Psoas muscle (tissue), 8 donors: ENCODE results near the gene TPM3. TPM values are rescaled to one million over a fixed set of nuclear protein-coding genes. Genes with fewer than 3 reads are reported as not detected.
"Not testable (repeated sequence)": the region's sequence is repeated elsewhere in the genome, so short reads cannot be mapped to it uniquely, and the experiment has no call there.

Source experiments
- ATAC-seq, 4 donors: fragments of 200-7000 bp; cut with Tn5 transposase; one replicate each; pipeline ENCODE4 v1.9.1; 2020; ENCODE audit warnings: moderate library complexity in 3 of 4, mild to moderate bottlenecking in 2 of 4
- DNase-seq, 2 donors: peaks; one replicate each; pipeline ENCODE4 v3.0.0-alpha.2; 2020
- H3K27ac ChIP-seq: fragments of 200-600 bp; one replicate; pipeline ENCODE4 v1.8.0; 2022
- H3K27me3 ChIP-seq, 3 donors: fragments of 200-600 bp in 1 of 3; one replicate each; pipeline versions ENCODE4 v1.6.1 to v1.8.0; 2013 to 2022; ENCODE audit warnings: low read length in 2 of 3, mild to moderate bottlenecking in 2 of 3, moderate library complexity in 1 of 3; ENCODE audit not compliant: insufficient read depth in 3 of 3
- H3K36me3 ChIP-seq, 2 donors: fragments of 200-600 bp in 1 of 2; one replicate each; pipeline versions ENCODE4 v1.6.1 to v1.8.0; 2013 to 2022; ENCODE audit warnings: low read depth in 1 of 2, mild to moderate bottlenecking in 1 of 2, moderate library complexity in 1 of 2; ENCODE audit not compliant: insufficient read depth in 1 of 2
- H3K4me1 ChIP-seq: fragments of 200-600 bp; one replicate; pipeline ENCODE4 v1.8.0; 2022
- H3K4me3 ChIP-seq: fragments of 200-600 bp; one replicate; pipeline ENCODE4 v1.8.0; 2022; ENCODE audit warnings: mild to moderate bottlenecking
- H3K9me3 ChIP-seq: fragments of 200-600 bp; one replicate; pipeline ENCODE4 v1.8.0; 2022
- CTCF ChIP-seq: fragments of 200-600 bp; IDR thresholded peaks from one replicate; pipeline ENCODE4 v1.8.0; 2022; ENCODE audit warnings: antibody characterized with exemption
- WGBS, 3 donors: extraction: QIAGEN DNeasy Blood & Tissue Kit; methylation state at CpG; one replicate each; pipeline versions ENCODE4 v1.1.6 to v1.1.7; 2013; 5-methylcytosine and 5-hydroxymethylcytosine counted together
- intact Hi-C, 2 donors: fragments of 100-400 bp; cut with DNase I; formaldehyde crosslinking; loops; one replicate each; pipeline versions ENCODE4 v1.11.0 to v1.14.2; 2022
- polyA plus RNA-seq, 3 donors: library from polyadenylated mRNA; stranded (reverse); fragments of 200-250 nt; gene quantifications; one replicate each; pipeline ENCODE4 v1.2.3, GENCODE V29; 2013
- total RNA-seq, 4 donors: library from RNA; stranded (reverse); fragmentation: NEBNext Ultra II Directional in 2 of 4; extraction: Animal tissue kit (Norgen Biotek cat#: 25700) in 2 of 4; gene quantifications; one replicate each; pipeline versions ENCODE4 v1.2.1 to v1.2.4, GENCODE V29; 2021 to 2023
- donor health status: healthy with polysubstance abuse.
- donor health status: DM: no; HTN: no; CAD: no; lungs with moderate emphysema.
- donor health status: Bipolar disorder and iron deficiency.
- donor health status: healthy.
- donor health status: DM: yes; HTN: yes; CAD: no.
- donor health status: DM: no; HTN: no; CAD: no.
- donor health status: DM: no; HTN: no; CAD: no.
- donor health status: DM: yes; HTN: yes; CAD: no.

Gene TPM3
- total and polyA plus RNA-seq, 7 donors: 1,778 to 3,898 (median 2,728) TPM

- no peak overlapping the region for H3K27ac ChIP-seq
- H3K36me3 ChIP-seq: peaks cover 15 to 83% of the 10 kb centered on the region in 2 donors
- H3K4me3 ChIP-seq: no peak overlapping the region
- no peak for TF ChIP-seq CTCF
- no peaks in the 10 kb centered on the region for H3K9me3 ChIP-seq
- H3K27me3 ChIP-seq: no peaks in the 10 kb centered on the region
- intact Hi-C loops: no loop called here
- peaks cover 7% of the 10 kb centered on the region for H3K4me1 ChIP-seq
- WGBS, 3 donors: 82 to 92% (median 85%) methylated on average over 10 of the region's 10 CpGs
- no peak for DNase-seq
- no peak for ATAC-seq
Observed at GRCh38 chr1:154212083-154212482, 20.2 kb upstream of the TPM3 start.

GRCh38 chr1:154208677-154209388 lies 16.9 kb upstream of the TPM3 start:
- Histone ChIP-seq H3K27me3 (no peaks in the 10 kb centered on the region), H3K9me3 (no peaks in the 10 kb centered on the region), H3K4me3 (no peak overlapping the region), H3K27ac (peak overlapping the region; percentile 50), H3K36me3 (peaks cover 20 to 89% of the 10 kb centered on the region in 2 donors), H3K4me1 (peaks cover 7% of the 10 kb centered on the region)
- 26 to 53% (median 37%) methylated on average over 5 of the region's 5 CpGs for WGBS, 3 donors
- TF ChIP-seq CTCF: no peak
- ATAC-seq (peak; percentile 51 to 69 (median 55)), DNase-seq (no peak)
- intact Hi-C loops: loop anchor here in 1 of 2 donors (10.0 kb wide), 1 partner anchor 56 kb away; no protein-coding TSS in a partner anchor

- WGBS, 3 donors: 75 to 84% (median 78%) methylated on average over 9 of the region's 9 CpGs
- intact Hi-C loops: loop anchor here in 1 of 2 donors (10.0 kb wide), 1 partner anchor 58 kb away; no protein-coding TSS in a partner anchor
- H3K27ac ChIP-seq: no peak overlapping the region
- no peak overlapping the region for H3K4me3 ChIP-seq
- H3K36me3 ChIP-seq: peaks cover 17 to 73% of the 10 kb centered on the region in 2 donors
- no peaks in the 10 kb centered on the region for H3K27me3 ChIP-seq
- H3K4me1 ChIP-seq: peaks cover 7% of the 10 kb centered on the region
- TF ChIP-seq CTCF: no peak
- H3K9me3 ChIP-seq: no peaks in the 10 kb centered on the region
- DNase-seq: no peak
- no peak for ATAC-seq
Observed at GRCh38 chr1:154207262-154207661, 15.4 kb upstream of the TPM3 start.

GRCh38 chr1:154206196-154206595 lies 14.3 kb upstream of the TPM3 start, which contains the start of gene CFAP141:
Gene CFAP141 (minus strand): TSS chr1:154206333. CDS start chr1:154206307, 26 bp downstream.
- no peak for TF ChIP-seq CTCF
- H3K4me3 ChIP-seq: no peak within 1 kb of the TSS
- no peak for ATAC-seq
- no peaks in the 10 kb centered on the region for H3K27me3 ChIP-seq
- no peaks in the 10 kb centered on the region for H3K9me3 ChIP-seq
- intact Hi-C loops: loop anchor here in 1 of 2 donors (10.0 kb wide), 1 partner anchor 59 kb away; no protein-coding TSS in a partner anchor
- 70 to 86% (median 81%) methylated on average over 1 of the region's 1 CpG for WGBS, 3 donors
- peaks cover 7% of the 10 kb centered on the region for H3K4me1 ChIP-seq
- H3K36me3 ChIP-seq: peaks cover 14 to 63% of the 10 kb centered on the region in 2 donors
- no peak within 1 kb of the TSS for H3K27ac ChIP-seq
- no peak for DNase-seq

- DNase-seq, H3K27me3 ChIP-seq, H3K4me3 ChIP-seq, H3K4me1 ChIP-seq, H3K9me3 ChIP-seq, ATAC-seq, H3K27ac ChIP-seq: not testable (repeated sequence)
- 90 to 96% (median 91%) methylated on average over 11 of the region's 11 CpGs for WGBS, 3 donors
- H3K36me3 ChIP-seq: peaks cover 14 to 58% of the 10 kb centered on the region in 2 donors
- intact Hi-C loops: loop anchor here in 1 of 2 donors (10.0 kb wide), 1 partner anchor 59 kb away; no protein-coding TSS in a partner anchor
Observed at GRCh38 chr1:154205778-154206177, 13.9 kb upstream of the TPM3 start.
